ENCODE results near the gene SIDT2.

Gene SIDT2

GRCh38 chr11:117189191-117189940, 10.8 kb downstream of the SIDT2 start:
- DNase-seq (ENCODE audit: low read depth): no peak

DNA sequence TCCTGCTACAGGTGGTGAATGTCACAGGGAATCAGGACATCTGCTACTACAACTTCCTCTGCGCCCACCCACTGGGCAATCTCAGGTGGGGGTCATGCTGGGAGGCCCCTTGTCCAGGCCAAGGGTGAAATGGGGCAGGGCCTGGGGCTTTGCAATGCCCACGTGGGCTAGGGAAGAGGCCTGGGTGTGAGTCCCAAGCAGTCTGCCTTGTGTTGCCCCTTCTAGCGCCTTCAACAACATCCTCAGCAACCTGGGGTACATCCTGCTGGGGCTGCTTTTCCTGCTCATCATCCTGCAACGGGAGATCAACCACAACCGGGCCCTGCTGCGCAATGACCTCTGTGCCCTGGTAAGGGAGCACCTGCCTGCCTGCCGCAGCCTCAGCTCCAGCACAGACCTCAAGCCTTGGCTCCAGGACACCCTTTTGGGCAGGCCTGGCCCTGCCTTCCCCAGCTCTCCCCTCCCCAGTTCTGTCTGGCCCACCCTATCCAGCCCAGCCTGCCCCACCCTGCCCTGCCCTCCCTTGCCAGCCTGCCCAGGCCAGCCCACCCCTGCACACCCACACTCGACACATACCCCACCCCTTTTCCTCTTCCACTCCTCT, 11.5 kb downstream of the SIDT2 start:
- no peak for DNase-seq (ENCODE audit: low read depth)

GRCh38 chr11:117191680-117192400, 13.3 kb downstream of the SIDT2 start:
- DNase-seq (ENCODE audit: low read depth): no peak

- DNase-seq (ENCODE audit: low read depth): no peak
Measured at GRCh38 chr11:117192401-117192875, 13.9 kb downstream of the SIDT2 start.

GRCh38 chr11:117193130-117194020, 14.8 kb downstream of the SIDT2 start:
- DNase-seq (ENCODE audit: low read depth): no peak

DNA sequence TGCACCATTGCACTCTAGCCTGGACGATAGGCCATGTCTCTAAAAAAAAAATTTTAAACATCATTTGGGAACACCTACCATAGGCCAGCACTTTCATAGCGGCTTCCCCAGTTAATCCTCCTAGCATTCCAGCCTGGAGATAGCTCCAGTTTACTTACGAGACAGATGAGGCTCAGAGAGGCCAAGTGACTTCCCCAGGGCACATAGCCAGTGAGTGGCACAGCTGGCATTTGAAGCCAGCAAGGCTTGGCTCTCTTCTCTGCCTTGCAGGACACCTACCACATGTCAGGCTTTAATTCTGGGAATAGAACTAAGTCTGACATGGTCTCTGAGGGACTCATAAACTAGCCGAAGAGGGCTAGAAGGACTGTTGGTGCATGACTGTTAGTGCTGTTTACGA, 15.7 kb downstream of the SIDT2 start:
- DNase-seq (ENCODE audit: low read depth): no peak

DNA sequence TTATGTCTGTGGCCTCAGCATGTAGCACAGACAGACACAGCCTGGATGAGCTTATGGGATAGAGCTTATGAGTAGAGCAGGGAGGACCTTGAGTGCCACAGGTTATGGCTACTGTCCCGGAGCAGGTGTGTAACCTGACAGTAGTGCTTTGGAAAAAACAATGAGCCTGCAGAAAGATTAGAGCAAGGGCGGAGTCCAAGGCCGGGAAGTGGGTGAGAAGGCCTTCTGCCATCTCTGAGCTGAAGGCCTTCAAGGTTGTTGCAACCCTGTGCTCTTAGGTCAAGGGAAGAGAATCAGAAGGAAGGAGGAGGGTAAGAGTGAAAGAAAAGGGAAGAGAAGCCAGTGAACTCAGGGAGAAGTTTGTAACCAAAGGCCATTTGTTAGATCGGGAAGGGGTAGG, 16.7 kb downstream of the SIDT2 start:
- DNase-seq (ENCODE audit: low read depth): no peak

DNA sequence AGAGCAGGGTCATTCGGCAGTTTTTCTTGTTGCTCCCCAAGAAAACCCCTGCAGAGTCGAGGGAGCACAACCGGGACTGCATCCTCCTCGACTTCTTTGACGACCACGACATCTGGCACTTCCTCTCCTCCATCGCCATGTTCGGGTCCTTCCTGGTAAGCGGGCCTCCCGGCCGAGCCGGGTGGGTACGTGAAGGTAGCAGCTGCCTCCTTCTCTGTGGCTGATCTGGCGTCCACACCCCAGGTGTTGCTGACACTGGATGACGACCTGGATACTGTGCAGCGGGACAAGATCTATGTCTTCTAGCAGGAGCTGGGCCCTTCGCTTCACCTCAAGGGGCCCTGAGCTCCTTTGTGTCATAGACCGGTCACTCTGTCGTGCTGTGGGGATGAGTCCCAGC, 17.2 kb downstream of the SIDT2 start:
- DNase-seq (ENCODE audit: low read depth): no peak

GRCh38 chr11:117197006-117197405, 18.5 kb downstream of the SIDT2 start:
- no peak for DNase-seq (ENCODE audit: low read depth)

DNA sequence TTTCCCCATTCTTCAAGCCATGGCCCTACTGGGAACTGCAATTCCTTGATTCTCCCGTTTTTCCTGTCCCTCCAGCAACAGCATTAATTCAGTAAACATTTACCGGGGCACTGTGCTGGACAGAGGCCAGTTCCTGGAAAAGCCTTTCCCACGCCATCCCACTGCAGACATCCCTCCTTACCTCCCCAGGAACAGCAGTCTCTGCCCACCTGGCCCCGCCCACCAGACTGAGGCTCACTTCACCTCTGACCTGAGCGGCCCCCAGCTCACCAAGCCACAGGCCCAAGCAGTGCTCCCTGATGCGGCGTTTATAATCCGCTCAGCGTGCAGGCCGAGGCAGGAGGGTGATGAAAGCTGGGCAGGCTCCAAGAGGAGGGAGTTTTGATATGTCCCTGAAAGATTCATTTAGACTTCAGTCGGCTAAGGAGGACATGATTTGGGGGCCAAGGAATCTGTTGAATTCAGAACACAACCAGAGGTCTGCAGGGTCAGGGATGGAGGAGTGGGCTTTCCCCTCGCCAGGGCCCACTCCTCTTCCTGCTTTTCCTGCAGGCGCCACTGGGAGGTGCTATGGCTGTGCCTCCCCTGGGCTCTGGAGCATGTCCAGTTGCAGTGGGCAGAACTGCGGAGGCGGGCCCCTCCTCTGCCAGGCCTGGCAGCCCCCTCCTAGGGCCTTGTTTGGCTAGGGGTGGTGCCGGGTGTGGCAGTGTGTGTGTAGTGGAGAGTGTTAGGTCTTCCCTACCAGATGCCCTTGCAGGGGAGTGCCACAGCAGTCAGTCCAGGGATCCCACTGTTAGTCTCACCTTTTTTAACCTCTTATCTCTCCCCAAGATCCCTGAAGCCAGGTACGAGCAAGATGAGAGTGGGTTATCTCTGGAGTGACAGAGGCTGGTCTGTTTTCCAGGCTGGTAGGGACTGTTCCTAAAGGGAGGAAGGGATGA, 19.2 kb downstream of the SIDT2 start:
- no peak for DNase-seq (ENCODE audit: low read depth)

- DNase-seq (ENCODE audit: low read depth): no peak
Measured at GRCh38 chr11:117198613-117199012, 20.1 kb downstream of the SIDT2 start.

- peak; percentile 77 for DNase-seq (ENCODE audit: low read depth)
Measured at GRCh38 chr11:117199053-117199915, 20.7 kb downstream of the SIDT2 start, which contains the start of gene TAGLN. TSS of gene TAGLN (plus strand) at chr11:117199370. CDS start at chr11:117203014, 3,644 bp downstream.

DNA sequence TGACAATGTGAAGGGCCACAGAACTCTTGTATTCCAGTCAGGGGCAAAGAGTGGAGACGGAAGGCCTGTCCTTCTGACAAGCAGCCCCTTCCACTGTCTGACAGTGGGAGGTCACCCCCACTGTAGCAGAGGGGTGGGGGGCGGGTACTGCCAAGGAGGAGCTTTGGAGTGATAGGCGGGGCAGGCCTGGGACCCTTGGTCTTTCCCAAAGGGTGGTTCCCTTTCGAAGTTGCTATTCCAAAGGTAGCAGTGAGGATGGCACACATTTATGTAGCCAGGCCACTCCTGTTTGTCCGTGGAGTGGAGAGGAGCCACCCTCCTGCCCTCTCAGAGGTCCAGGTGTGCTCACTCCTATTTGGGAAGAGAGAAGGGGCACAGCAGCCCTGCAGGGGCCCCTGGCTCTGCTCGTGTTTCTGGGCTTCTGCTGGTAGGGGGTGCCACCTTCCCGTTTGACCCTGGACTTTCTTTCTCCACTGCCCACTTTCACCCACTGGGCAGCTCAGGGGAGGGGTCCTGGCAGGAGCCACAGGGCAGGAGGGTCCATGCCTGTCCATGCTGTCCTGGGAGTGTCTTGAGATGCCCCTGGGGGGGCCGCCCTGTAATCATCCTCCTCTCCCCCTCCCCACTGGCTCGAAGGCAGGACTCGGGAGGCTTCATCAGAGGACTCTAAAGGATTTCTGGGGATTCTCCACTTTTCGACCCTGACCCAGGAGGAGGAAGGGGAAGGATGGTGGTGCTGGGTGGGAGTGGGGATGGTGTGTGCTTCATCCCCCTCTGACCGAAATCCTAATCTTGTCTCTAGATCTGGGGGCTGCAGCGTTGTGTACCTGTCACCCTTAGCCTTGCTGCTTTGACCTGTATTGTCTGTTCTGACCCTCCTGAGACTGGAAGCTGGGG, 21.6 kb downstream of the SIDT2 start:
- no peak for DNase-seq (ENCODE audit: low read depth)

DNA sequence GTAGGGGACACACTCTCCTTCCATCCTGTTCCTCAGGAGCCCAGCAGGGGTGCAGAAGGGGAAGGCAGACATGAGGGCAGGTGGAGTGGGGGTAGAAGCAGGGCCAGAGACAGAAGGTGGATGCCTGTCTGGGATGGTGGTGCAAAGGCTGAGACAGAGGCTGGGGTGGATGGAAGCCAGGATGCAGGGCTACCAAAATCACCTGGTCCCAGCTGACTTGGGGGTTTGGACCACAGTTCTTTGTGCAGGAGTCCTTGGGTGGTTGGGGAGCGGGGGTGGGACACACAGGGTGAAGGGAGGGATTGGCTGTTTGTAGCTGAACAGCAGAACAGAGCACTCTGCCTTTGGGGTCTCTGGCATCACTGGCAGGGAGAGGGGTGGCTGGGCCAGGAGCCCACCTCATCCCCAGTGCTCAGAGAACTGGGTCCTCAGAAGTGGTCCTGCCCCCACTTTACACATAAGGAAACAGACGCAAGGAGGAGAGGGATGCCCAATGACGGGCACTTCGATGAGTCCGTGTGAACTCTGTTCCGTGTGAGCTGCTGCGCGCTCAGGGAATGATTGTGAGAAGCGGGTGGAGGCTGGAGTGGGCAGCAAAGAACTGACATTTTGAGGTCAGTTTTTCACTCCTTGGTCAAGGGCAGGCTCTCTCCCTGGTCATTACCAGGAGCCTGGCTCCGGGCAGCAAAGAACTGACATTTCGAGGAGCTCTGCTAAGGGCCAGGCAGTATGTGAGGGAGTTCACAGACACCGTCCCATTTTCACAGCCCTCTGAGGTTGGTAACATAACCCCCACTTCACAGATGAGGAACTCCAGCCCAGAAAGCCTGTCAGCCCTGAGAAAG, 22.5 kb downstream of the SIDT2 start:
- DNase-seq (ENCODE audit: low read depth): no peak

DNA sequence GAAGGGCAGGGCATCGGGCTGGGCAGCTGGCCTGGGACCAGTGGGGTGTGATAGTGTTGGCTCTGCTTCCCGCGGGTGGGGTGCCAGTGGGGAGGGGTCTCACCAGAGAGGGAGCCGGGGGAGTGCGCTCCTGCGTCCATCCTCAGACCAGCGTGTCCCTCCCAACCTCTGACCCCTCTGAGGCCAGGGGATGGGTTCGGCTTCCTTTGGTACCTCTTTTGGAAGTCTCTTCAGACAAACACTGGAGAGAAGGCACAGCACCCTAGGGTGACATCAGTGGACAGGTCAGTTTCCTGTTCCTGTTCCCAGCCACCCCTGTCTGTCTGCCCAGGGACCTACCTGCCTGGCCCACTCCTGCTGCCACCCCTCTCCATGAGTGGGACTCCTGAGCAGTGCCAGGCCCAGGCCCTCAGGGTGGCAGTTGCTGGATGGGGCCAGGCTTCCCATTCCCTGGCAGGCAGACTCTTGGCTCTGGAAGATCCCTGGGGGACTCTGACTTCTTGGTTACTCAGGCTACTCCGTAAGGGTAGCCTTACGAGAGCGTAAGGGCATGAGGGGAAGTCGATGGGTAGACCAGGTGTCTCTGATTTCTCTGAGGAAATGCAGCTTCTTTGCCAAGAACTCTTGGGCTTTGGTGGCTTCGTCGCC, 23.2 kb downstream of the SIDT2 start:
- DNase-seq (ENCODE audit: low read depth): no peak

DNA sequence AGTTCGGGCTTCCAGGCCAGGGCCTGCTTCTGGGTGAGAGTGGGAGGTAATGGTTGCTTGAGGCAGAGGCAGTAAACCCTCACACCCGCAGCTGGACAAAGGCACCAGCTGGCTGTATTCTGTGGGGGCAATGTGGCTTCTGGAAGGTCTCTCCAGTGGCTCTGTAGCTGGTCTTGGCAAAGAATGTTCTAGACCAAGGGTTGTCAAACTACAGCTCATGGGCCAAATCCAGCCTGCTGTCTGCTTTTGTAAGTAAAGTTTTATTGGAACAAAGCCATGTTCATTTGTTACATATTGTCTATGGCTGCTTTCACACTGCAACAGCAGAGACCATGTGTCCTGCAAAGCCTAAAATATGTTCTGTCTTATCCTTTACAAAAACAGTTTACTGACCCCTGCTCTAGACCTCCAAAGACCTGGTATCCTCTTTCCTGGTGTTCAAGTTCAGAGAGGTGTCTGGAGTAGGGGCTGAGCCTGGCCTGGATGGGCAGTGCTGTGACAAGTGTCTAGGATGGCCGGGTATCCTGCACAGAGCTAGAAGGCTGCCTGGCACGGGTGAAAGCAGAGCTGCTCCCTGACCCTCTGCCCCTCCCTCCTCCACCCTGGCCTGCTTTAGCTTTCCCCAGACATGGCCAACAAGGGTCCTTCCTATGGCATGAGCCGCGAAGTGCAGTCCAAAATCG, 24.0 kb downstream of the SIDT2 start:
- DNase-seq (ENCODE audit: low read depth): no peak

- DNase-seq (ENCODE audit: low read depth): no peak
Measured at GRCh38 chr11:117203069-117203407, 24.5 kb downstream of the SIDT2 start.
